IMR-90 (cell line): ENCODE results near the gene FBN3. TPM values are rescaled to one million over a fixed set of nuclear protein-coding genes. Genes with fewer than 3 reads are reported as not detected.

ENCODE experiments used
- ATAC-seq: fragments of 200-7000 bp; cut with Tn5 transposase; 2 replicates; pipeline ENCODE4 v1.9.1; 2020; ENCODE audit warnings: low read depth, mild to moderate bottlenecking, moderate library complexity
- BruUV-seq: library from RNA; stranded (reverse); fragments of 400-500 nt; replicated peaks from 2 replicates; lab custom pipeline; 2021; lab: Mats Ljungman, UMichigan
- CTCF ChIA-PET: fragments of 300-600 bp; formaldehyde crosslinking; extraction: SDS; loops from one replicate; lab custom pipeline; 2021; ENCODE audit warnings: antibody characterized with exemption; lab: Yijun Ruan, JAX
- POLR2A ChIA-PET: fragments of 300-600 bp; sonication (Branson Sonifier 250); formaldehyde crosslinking; loops from one replicate; lab custom pipeline; 2022; ENCODE audit warnings: antibody characterized with exemption; ENCODE audit not compliant: unreplicated experiment; lab: Charles Lee
- DNase-seq: peaks from one replicate; pipeline ENCODE4 v3.0.0; 2013
- H2AFZ ChIP-seq: replicated peaks from 2 replicates; pipeline ENCODE3; 2013; ENCODE audit warnings: low read length, mild to moderate bottlenecking; ENCODE audit not compliant: poor library complexity
- H2AK5ac ChIP-seq: 2 replicates; pipeline ENCODE4 v1.6.1; 2013; ENCODE audit warnings: low read depth, low read length, inconsistent platforms
- H2AK9ac ChIP-seq: replicated peaks from 2 replicates; pipeline ENCODE3; 2013; ENCODE audit warnings: mild to moderate bottlenecking, low read depth, low read length, moderate library complexity; ENCODE audit not compliant: poor library complexity
- H2BK120ac ChIP-seq: 2 replicates; pipeline ENCODE4 v1.6.1; 2013; ENCODE audit warnings: low read depth, low read length, inconsistent platforms
- H2BK15ac ChIP-seq: 3 replicates; pipeline ENCODE4 v1.6.1; 2013; ENCODE audit warnings: low read depth, low read length, inconsistent platforms
- H2BK20ac ChIP-seq: 2 replicates; pipeline ENCODE4 v1.6.1; 2013; ENCODE audit warnings: low read depth, mild to moderate bottlenecking, inconsistent platforms, low read length, moderate library complexity
- H2BK5ac ChIP-seq: 2 replicates; pipeline ENCODE4 v1.6.1; 2013; ENCODE audit warnings: mild to moderate bottlenecking, low read depth, low read length, inconsistent platforms; ENCODE audit not compliant: poor library complexity, severe bottlenecking
- H3K14ac ChIP-seq: replicated peaks from 2 replicates; pipeline ENCODE4 v1.6.1; 2013; ENCODE audit warnings: low read depth, low read length, inconsistent platforms
- H3K18ac ChIP-seq: 2 replicates; pipeline ENCODE4 v1.6.1; 2013; ENCODE audit warnings: low read depth, low read length, control low read depth
- H3K23ac ChIP-seq: 2 replicates; pipeline ENCODE4 v1.6.1; 2013; ENCODE audit warnings: low read depth, low read length, inconsistent platforms
- H3K27ac ChIP-seq: 2 replicates; pipeline ENCODE4 v1.5.1; 2013; ENCODE audit warnings: mild to moderate bottlenecking, control low read depth, low read length; ENCODE audit not compliant: insufficient read depth
- H3K27me3 ChIP-seq: 2 replicates; pipeline ENCODE4 v1.6.1; 2013; ENCODE audit warnings: low read length; ENCODE audit not compliant: control insufficient read depth, insufficient read depth
- H3K36me3 ChIP-seq: 2 replicates; pipeline ENCODE4 v1.6.1; 2013; ENCODE audit warnings: low read length, mixed read lengths; ENCODE audit not compliant: control insufficient read depth, insufficient read depth
- H3K4ac ChIP-seq: 2 replicates; pipeline ENCODE4 v1.6.1; 2013; ENCODE audit warnings: low read depth, low read length, inconsistent platforms
- H3K4me1 ChIP-seq: 2 replicates; pipeline ENCODE4 v1.6.1; 2013; ENCODE audit warnings: low read length, mixed read lengths; ENCODE audit not compliant: control insufficient read depth, insufficient read depth
- H3K4me2 ChIP-seq: 2 replicates; pipeline ENCODE4 v1.6.1; 2013; ENCODE audit warnings: low read depth, mild to moderate bottlenecking, control low read depth, low read length, moderate library complexity
- H3K4me3 ChIP-seq: 2 replicates; pipeline ENCODE4 v1.5.1; 2013; ENCODE audit warnings: low read depth, mild to moderate bottlenecking, control low read depth, low read length, moderate library complexity; ENCODE audit not compliant: insufficient read depth
- H3K56ac ChIP-seq: 2 replicates; pipeline ENCODE4 v1.6.1; 2013; ENCODE audit warnings: low read length, inconsistent platforms; ENCODE audit not compliant: insufficient read depth; ENCODE audit errors: extremely low read depth
- H3K79me1 ChIP-seq, 2 experiments: 2 replicates each; pipeline ENCODE4 v1.6.1; 2013; ENCODE audit warnings: low read length in 2 of 2, inconsistent platforms in 1 of 2, low read depth in 1 of 2
- H3K9ac ChIP-seq: 2 replicates; pipeline ENCODE4 v1.6.1; 2013; ENCODE audit warnings: low read depth, low read length, control low read depth
- H3K9me1 ChIP-seq: 2 replicates; pipeline ENCODE4 v1.6.1; 2013; ENCODE audit warnings: low read length, inconsistent platforms; ENCODE audit not compliant: insufficient read depth
- H3K9me3 ChIP-seq: 2 replicates; pipeline ENCODE4 v1.6.1; 2013; ENCODE audit warnings: low read length; ENCODE audit not compliant: control insufficient read depth, insufficient read depth
- H4K20me1 ChIP-seq: 2 replicates; pipeline ENCODE4 v1.6.1; 2013; ENCODE audit warnings: low read length, inconsistent platforms; ENCODE audit not compliant: insufficient read depth
- H4K5ac ChIP-seq: 2 replicates; pipeline ENCODE4 v1.6.1; 2013; ENCODE audit warnings: mild to moderate bottlenecking, low read depth, low read length, control low read depth
- H4K8ac ChIP-seq, 2 experiments: 2 replicates each; pipeline ENCODE4 v1.6.1; 2013; ENCODE audit warnings: low read depth in 2 of 2, low read length in 2 of 2, control low read depth in 1 of 2, inconsistent platforms in 1 of 2
- H4K91ac ChIP-seq: 2 replicates; pipeline ENCODE4 v1.6.1; 2013; ENCODE audit warnings: low read depth, low read length, inconsistent platforms; ENCODE audit not compliant: insufficient read depth
- BHLHE40 ChIP-seq: fragments of 150-350 bp; IDR thresholded peaks from 2 replicates; pipeline ENCODE4 v1.6.1; 2016; ENCODE audit warnings: mild to moderate bottlenecking, low read depth, low read length
- CEBPB ChIP-seq: IDR thresholded peaks from 2 replicates; pipeline ENCODE4 v1.6.1; 2012; ENCODE audit warnings: low read depth, low read length, improper control_type of control experiment
- CHD1 ChIP-seq: IDR thresholded peaks from 2 replicates; pipeline ENCODE4 v1.6.1; 2012; ENCODE audit warnings: low read depth, low read length, improper control_type of control experiment
- FOS ChIP-seq: fragments of 150-350 bp; IDR thresholded peaks from 2 replicates; pipeline ENCODE4 v1.6.1; 2016; ENCODE audit warnings: low read depth, low read length
- MAZ ChIP-seq: IDR thresholded peaks from 2 replicates; pipeline ENCODE4 v1.6.1; 2012; ENCODE audit warnings: low read depth, mild to moderate bottlenecking, low read length, improper control_type of control experiment, moderate library complexity, borderline replicate concordance
- MXI1 ChIP-seq: IDR thresholded peaks from 2 replicates; pipeline ENCODE4 v1.6.1; 2012; ENCODE audit warnings: low read depth, mild to moderate bottlenecking, low read length, moderate library complexity, borderline replicate concordance
- NFE2L2 ChIP-seq: fragments of 150-350 bp; IDR thresholded peaks from 2 replicates; pipeline ENCODE4 v1.6.1; 2016; ENCODE audit warnings: low read depth, mild to moderate bottlenecking, low read length
- POLR2A ChIP-seq: IDR thresholded peaks from 2 replicates; pipeline ENCODE4 v1.6.1; 2012; ENCODE audit warnings: mild to moderate bottlenecking, low read depth, low read length
- RAD21 ChIP-seq: IDR thresholded peaks from 2 replicates; pipeline ENCODE4 v1.6.1; 2012; ENCODE audit warnings: low read length, improper control_type of control experiment
- RCOR1 ChIP-seq: IDR thresholded peaks from 2 replicates; pipeline ENCODE4 v1.6.1; 2012; ENCODE audit warnings: mild to moderate bottlenecking, low read length, improper control_type of control experiment; ENCODE audit not compliant: insufficient replicate concordance
- RFX5 ChIP-seq: IDR thresholded peaks from 2 replicates; pipeline ENCODE4 v1.8.0; 2012; ENCODE audit warnings: low read depth, mild to moderate bottlenecking, low read length, moderate library complexity
- SMC3 ChIP-seq: fragments of 150-350 bp; IDR thresholded peaks from 2 replicates; pipeline ENCODE4 v1.6.1; 2016; ENCODE audit warnings: low read depth, mild to moderate bottlenecking, antibody characterized with exemption, low read length, moderate library complexity
- WGBS, 2 experiments: methylation state at CpG; one replicate each; pipeline versions ENCODE4 v1.1.5 to v1.1.7; 2013; ENCODE audit warnings: missing lambda C conversion rate in 2 of 2; ENCODE audit not compliant: insufficient read length in 1 of 2; ENCODE audit errors: extremely low coverage in 2 of 2; 5-methylcytosine and 5-hydroxymethylcytosine counted together
- dilution Hi-C: fragments of 300-500 bp; cut with HindIII; formaldehyde crosslinking; loops from one replicate; pipeline ENCODE4 v1.14.3; 2018; ENCODE audit warnings: low sequenced_read_pairs; ENCODE audit not compliant: unreplicated experiment
- in situ Hi-C: fragments of 300-500 bp; cut with MboI; formaldehyde crosslinking; loops from 3 replicates; pipeline ENCODE4 v1.14.3; 2019; ENCODE audit warnings: low sequenced_read_pairs, inconsistent platforms, mixed read lengths
- intact Hi-C: fragments of 100-400 bp; cut with micrococcal nuclease; formaldehyde crosslinking; loops from 2 replicates; pipeline ENCODE4 v1.10.0; 2022
- polyA plus RNA-seq, 3 experiments: library from polyadenylated mRNA; depleted of rRNA; stranded (reverse); fragments of >200 nt; gene quantifications; 2 replicates each; pipeline ENCODE4 v1.2.3, GENCODE V29; 2012; ENCODE audit warnings: low replicate concordance in 1 of 3
- total RNA-seq: library from RNA; depleted of rRNA; stranded (reverse); fragments of >200 nt; gene quantifications from 2 replicates; pipeline ENCODE4 v1.2.3, GENCODE V29; 2012
- TF ChIP-seq, protein P1 (sequence below): fragments of 150-350 bp; IDR thresholded peaks from 2 replicates; pipeline ENCODE4 v1.6.1; 2016; ENCODE audit warnings: low read depth, mild to moderate bottlenecking, low read length, moderate library complexity, borderline replicate concordance
- TF ChIP-seq, protein P2 (sequence below): conservative IDR thresholded peaks from 2 replicates; pipeline ENCODE4 v1.5.1; 2012; ENCODE audit warnings: mild to moderate bottlenecking, low read depth, low read length, improper control_type of control experiment
- TF ChIP-seq, protein P3 (sequence below): fragments of 150-350 bp; IDR thresholded peaks from 2 replicates; pipeline ENCODE4 v1.6.1; 2017; ENCODE audit warnings: mild to moderate bottlenecking, antibody characterized with exemption, low read length, low read depth

FBN3 gene
- total and polyA plus RNA-seq, 2 of the 4 experiments (the other 2 are of a cell fraction) = not detected

DNA sequence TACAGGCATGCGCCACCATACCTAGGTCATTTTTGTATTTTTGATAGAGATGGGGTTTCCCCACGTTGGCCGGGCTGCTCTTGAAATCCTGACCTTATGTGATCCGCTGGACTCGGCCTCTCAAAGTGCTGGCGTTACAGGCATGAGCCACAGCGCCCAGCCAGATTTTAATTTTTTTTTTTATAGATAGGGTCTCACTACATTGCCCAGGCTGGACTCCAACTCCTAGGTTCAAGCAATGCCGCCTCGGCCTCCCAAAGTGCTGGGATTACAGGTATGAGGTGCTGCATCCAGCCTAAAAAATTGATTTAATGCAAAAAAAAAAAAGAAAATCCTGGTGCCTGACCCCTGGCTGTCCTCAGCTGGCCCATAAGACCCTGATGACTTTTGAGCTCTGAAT, 34.9 kb upstream of the FBN3 start:
- H3K27me3 ChIP-seq = no peaks in the 10 kb centered on the region; the same call in none of the 2 replicates
- no peak overlapping the region for H4K5ac ChIP-seq
- no peak for DNase-seq
- no peak overlapping the region for H2AK5ac ChIP-seq
- no peak overlapping the region for H4K8ac ChIP-seq
- dilution Hi-C loops (no loop called here), intact Hi-C loops (no loop called here), in situ Hi-C loops (no loop called here)
- no peak overlapping the region for H3K9ac ChIP-seq
- H3K27ac ChIP-seq = no peak overlapping the region
- H3K23ac ChIP-seq = no peak overlapping the region
- BruUV-seq = no TSS peak
- ATAC-seq = no peak
- POLR2A ChIA-PET = no interaction called here
- no peaks in the 10 kb centered on the region for H3K9me1 ChIP-seq
- H3K36me3 ChIP-seq = no peaks in the 10 kb centered on the region
- H3K4me1 ChIP-seq = peaks cover 2% of the 10 kb centered on the region; the same call in 1 of the 2 replicates
- TF ChIP-seq MAZ = no peak
- TF ChIP-seq, protein P1, sequence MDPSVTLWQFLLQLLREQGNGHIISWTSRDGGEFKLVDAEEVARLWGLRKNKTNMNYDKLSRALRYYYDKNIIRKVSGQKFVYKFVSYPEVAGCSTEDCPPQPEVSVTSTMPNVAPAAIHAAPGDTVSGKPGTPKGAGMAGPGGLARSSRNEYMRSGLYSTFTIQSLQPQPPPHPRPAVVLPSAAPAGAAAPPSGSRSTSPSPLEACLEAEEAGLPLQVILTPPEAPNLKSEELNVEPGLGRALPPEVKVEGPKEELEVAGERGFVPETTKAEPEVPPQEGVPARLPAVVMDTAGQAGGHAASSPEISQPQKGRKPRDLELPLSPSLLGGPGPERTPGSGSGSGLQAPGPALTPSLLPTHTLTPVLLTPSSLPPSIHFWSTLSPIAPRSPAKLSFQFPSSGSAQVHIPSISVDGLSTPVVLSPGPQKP = no peak
- TF ChIP-seq NFE2L2 = no peak
- no peak for TF ChIP-seq RAD21
- TF ChIP-seq MXI1 = no peak
- TF ChIP-seq, protein P2, sequence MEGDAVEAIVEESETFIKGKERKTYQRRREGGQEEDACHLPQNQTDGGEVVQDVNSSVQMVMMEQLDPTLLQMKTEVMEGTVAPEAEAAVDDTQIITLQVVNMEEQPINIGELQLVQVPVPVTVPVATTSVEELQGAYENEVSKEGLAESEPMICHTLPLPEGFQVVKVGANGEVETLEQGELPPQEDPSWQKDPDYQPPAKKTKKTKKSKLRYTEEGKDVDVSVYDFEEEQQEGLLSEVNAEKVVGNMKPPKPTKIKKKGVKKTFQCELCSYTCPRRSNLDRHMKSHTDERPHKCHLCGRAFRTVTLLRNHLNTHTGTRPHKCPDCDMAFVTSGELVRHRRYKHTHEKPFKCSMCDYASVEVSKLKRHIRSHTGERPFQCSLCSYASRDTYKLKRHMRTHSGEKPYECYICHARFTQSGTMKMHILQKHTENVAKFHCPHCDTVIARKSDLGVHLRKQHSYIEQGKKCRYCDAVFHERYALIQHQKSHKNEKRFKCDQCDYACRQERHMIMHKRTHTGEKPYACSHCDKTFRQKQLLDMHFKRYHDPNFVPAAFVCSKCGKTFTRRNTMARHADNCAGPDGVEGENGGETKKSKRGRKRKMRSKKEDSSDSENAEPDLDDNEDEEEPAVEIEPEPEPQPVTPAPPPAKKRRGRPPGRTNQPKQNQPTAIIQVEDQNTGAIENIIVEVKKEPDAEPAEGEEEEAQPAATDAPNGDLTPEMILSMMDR = no peak
- TF ChIP-seq RFX5 = no peak
- TF ChIP-seq RCOR1 = no peak
- TF ChIP-seq FOS = no peak
- no peak for TF ChIP-seq CEBPB
- TF ChIP-seq POLR2A = no peak
- TF ChIP-seq, protein P3, sequence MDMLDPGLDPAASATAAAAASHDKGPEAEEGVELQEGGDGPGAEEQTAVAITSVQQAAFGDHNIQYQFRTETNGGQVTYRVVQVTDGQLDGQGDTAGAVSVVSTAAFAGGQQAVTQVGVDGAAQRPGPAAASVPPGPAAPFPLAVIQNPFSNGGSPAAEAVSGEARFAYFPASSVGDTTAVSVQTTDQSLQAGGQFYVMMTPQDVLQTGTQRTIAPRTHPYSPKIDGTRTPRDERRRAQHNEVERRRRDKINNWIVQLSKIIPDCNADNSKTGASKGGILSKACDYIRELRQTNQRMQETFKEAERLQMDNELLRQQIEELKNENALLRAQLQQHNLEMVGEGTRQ = no peak
- TF ChIP-seq SMC3 = no peak
- no peak for TF ChIP-seq CHD1
- TF ChIP-seq BHLHE40 = no peak
- H3K18ac ChIP-seq = no peak overlapping the region
- no peaks in the 10 kb centered on the region for H3K79me1 ChIP-seq
- WGBS, 2 experiments = 70% methylated on average over 2 of the region's 9 CpGs; no CpG with 5 or more reads in 1 of the 2 experiments
- H3K4me3 ChIP-seq = no peak overlapping the region
- H4K91ac ChIP-seq = no peak overlapping the region
- no peak overlapping the region for H2AK9ac ChIP-seq
- no peaks in the 10 kb centered on the region for H4K20me1 ChIP-seq
- H3K4me2 ChIP-seq = no peak overlapping the region
- no peak overlapping the region for H2AFZ ChIP-seq
- no peak overlapping the region for H2BK15ac ChIP-seq
- no peak overlapping the region for H3K56ac ChIP-seq
- no peaks in the 10 kb centered on the region for H3K9me3 ChIP-seq
- CTCF ChIA-PET = interaction anchor here (0.8 kb wide), 1 partner anchor 13 kb away, joined by 4 read pairs; no protein-coding TSS in a partner anchor
- H2BK5ac ChIP-seq = no peak overlapping the region
- H2BK20ac ChIP-seq = no peak overlapping the region
- H3K4ac ChIP-seq = no peak overlapping the region
- H2BK120ac ChIP-seq = no peak overlapping the region
- no peak overlapping the region for H3K14ac ChIP-seq
